NCI-H345 treated with DMSO at 0.1 percent for 48 hours (cell line): ENCODE results near the gene RPL27.
"Not testable (repeated sequence)": the region's sequence is repeated elsewhere in the genome, so short reads cannot be mapped to it uniquely, and the experiment has no call there.

Experiments used
- DNase-seq: peaks from one replicate; lab custom pipeline; 2025; ENCODE audit not compliant: unreplicated experiment; lab: John Stamatoyannopoulos, UW

The RPL27 gene

DNA sequence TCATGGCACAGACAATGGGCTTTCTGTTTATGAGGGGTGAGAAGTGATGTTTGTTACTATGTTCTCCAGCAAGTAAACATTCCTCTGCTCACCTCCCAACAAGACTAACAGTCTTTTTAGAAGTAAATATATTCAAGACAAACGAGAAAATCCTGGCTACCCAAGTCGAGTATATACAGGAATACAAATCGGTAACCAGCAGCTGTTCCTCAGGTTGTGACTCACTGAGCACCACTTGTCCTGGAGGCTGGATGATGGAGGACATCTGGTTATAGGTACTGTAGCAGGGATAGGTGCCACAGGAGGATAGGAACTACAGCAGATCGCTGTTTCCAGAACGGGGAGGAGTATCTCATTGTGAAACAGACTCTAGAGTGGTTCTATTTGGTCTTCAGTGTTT lies 5.3 kb upstream of the RPL27 start:
- DNase-seq = no peak

GRCh38 chr17:42993913-42994312 lies 4.3 kb upstream of the RPL27 start:
- not testable (repeated sequence) for DNase-seq

DNA sequence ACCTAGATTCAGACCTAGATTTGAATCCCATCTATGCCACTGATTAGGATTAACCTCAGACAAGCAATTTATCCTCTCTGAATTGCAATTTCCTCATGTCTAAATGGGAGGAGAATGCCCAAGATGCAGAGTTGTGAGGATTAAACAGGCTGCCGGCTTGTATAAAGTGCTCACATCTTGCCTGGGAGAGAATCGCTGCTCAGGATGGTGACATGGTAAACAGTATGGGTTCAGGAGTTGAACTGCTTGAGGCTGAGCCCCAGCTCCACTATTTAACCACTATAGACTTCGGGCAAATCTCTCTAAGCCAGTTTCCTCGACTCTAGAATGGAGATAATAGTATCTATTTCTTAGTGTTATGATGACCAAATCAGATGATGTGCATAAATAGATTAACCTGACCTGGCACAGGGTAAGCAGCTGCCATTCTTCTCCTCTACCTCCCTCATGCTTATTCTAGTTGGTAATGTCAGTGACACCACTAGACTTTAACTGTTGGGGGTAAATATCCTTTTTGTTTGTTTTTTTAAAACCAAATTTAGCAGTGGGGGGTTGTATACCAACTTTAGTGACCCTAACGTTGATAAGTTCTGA lies 732 bp upstream of the RPL27 start:
- no peak for DNase-seq

DNA sequence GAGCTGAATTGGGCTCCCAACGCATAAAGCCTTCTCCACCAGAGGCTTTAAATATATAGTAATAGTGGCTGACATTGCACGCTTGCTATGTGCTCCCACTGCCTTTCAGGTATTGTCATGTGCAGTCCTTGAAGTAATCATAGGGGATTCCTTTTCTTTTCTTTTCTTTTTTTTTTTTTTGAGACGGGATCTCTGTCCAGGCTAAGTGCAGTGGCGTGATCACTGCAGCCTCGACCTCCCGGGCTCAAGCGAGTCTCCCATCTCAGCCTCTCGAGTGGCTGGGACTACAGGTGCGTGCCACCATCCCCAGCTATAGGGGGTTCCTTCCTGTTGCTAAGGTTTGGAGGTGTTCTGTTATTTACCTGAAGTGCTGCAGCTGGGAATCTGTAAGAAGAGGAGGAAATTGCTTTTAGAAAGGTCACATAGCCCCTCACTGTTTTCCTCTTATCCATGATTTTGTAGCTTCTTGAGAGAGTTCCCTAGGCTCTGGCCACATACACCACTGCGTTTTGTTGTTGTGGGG lies 845 bp downstream of the RPL27 start:
- DNase-seq = no peak

GRCh38 chr17:43000894-43001293 lies 2.7 kb downstream of the RPL27 start:
- DNase-seq = not testable (repeated sequence)

GRCh38 chr17:43003542-43004172 lies 5.4 kb downstream of the RPL27 start:
- no peak for DNase-seq

DNA sequence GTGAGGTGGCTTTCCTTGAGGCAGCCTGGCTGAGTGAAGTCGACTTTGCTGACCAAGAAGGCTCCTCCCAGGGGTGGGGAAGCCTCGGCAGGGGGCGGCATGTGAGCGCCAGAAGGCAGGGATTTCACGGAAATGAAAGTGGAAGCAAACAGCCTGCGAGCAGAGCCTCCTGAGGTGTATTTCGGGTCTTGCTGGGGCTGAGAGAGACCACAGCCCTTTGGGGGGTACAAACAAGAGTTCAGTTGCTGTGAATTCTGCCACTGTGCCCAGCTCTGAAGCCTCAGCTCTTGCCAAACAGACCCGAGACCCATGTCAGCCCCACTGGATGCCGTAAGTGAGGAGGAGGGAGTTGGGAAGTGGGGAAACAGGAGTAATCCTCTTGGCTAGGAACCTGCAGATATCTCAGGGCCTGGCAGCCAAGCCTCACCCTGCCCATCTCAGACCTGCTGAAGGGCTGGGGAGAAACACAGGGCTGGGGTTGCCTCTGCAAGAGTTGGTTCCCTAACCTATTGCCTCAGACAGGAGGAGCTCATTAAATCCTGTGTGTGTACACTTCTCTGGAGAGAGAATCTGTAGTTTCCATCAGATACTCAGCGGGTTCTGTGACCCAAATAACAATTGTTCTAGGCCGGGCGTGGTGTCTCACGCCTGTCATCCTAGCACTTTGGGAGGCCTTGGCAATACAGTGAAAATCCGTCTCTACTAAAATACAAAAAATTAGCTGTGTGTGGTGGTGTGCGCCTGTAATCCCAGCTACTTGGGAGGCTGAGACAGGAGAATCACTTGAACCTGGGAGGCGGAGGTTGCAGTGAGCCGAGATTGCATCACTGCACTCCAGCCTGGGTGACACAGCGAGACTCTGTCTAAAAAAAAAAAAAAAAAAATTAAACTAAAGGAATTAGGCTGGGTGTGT lies 8.7 kb downstream of the RPL27 start, which contains the start of gene IFI35:
TSS of gene IFI35 (plus strand) at position 146 of the 913 bp plus-strand sequence. CDS start at position 310, 164 bp downstream.
- DNase-seq = no peak

- no peak for DNase-seq
These were observed 12.6 kb downstream of the RPL27 start for GRCh38 chr17:43010667-43011308.

DNA sequence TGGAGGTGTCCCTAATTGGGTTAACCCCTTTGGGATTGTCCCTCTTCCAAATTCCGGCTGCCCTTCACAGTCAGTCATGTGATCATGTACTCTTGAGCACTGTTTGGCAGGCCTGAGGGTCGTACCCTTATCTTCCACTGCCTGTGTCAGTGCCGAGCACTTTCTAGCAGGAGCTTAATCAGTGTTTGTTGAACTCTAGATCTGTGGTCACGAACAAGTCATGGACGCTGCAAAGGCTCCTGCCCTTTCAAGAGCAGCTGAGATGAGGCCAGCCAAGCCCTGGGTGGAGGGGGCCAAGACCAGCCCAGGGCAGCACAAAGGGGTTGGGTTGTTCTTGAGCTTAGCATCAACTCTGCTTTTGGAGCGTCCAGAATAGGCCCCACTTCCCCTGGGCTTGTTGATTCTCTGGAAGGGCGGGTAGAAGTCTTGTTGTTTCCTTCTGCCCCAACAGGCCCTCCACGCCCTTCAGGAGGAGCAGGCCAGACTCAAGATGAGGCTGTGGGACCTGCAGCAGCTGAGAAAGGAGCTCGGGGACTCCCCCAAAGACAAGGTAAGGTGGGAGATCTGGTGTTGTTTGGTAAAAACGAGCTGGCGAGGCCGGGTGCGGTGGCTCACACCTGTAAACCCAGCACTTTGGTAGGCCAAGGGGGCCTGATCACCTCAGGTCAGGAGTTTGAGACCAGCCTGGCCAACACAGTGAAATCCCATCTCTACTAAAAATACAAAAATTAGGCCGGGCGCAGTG lies 13.7 kb downstream of the RPL27 start:
- no peak for DNase-seq

DNA sequence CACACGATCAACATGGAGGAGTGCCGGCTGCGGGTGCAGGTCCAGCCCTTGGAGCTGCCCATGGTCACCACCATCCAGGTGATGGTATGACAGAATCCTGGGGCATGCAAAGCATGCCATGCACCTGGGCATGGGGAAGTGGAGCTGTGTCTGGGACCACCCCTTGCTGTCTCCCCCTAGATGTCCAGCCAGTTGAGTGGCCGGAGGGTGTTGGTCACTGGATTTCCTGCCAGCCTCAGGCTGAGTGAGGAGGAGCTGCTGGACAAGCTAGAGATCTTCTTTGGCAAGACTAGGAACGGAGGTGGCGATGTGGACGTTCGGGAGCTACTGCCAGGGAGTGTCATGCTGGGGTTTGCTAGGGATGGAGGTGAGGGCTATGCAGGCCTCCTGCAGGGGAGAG lies 15.1 kb downstream of the RPL27 start:
- DNase-seq = no peak

DNA sequence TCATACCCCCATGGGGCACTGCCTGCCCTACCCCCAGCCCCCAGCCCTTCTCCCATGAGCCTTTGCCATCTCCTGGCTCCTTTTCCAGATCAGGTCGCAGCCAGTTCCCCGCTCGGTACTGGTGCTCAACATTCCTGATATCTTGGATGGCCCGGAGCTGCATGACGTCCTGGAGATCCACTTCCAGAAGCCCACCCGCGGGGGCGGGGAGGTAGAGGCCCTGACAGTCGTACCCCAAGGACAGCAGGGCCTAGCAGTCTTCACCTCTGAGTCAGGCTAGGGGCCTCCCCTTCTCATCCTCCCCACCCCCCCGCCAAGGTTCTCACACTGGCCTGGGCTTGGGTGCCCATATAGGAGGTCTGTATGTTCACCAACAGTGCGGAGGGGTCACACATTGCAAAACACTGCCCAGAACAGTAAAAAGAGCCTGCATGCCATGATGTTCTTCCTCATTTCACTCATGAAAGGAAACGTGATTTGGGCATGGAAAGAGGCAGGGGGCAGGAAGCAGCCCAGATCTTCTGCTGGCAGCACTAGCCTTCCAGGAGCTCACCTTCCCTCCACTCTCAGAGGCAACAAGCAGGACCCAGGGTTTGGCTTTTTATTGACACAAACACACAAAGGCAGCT lies 15.9 kb downstream of the RPL27 start:
- DNase-seq = no peak

DNA sequence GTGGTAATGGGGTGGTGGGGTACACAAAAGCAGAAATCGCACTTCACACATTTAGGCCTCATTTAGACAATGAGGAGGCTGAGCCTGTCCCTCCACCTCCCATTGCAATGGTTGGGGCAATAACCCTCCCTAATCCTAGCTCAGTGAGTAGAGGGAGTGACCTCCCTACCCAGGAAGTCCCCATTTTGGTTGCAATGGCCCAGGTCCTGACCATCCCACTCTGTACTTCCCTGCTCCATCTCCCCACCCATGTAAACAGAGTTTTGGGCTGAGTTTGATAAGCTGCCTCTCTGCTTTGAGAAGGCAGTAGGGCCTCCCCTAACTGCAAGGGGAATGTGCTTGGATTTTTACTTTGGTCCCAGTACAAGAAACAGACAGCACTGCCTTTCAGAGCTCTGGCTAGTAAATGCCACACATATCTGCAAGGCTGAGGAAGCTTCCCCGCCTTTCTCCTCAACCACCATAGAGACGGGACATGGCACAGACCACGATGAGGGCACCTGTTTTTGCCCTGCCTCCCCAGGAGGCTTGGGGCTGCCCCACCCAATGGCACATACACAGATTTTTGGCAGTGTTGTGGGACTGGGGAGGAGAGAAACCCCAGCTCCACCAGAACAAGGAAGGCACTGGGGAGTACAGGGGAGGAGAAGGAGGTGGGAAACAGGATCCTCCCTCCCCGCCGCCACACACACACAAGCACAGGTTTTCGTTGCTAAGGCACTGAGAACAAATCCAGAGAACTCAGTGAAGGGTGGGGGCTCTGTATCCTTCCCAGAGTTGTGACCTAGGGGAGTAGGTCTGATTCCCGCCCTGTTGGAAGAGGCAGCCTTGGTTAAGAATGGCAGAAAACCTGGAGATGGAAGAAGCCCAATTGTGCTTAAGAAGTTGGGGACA lies 16.7 kb downstream of the RPL27 start:
- DNase-seq = no peak

GRCh38 chr17:43015579-43015978 lies 17.4 kb downstream of the RPL27 start:
- DNase-seq = no peak

DNA sequence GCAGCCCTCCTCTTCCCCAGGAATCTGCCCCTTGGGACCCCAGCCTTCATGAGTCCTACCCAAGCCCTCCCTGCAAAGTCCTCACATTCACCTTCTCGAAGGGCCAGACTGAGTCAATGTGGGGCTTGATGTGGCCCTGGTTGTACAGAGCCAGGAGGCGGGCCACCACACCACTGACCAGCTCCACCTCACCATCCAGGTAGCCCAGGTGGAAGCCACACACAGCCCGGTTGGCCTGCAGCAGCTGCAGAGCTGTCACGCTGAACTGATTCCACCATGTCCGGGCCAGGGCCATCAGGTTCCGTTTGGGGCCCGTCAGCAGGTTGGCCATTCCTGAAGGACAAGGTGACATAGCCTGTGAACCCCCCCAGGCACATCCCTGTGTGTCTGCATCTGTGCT lies 18.0 kb downstream of the RPL27 start:
- no peak for DNase-seq

- DNase-seq = no peak
These were observed 20.0 kb downstream of the RPL27 start for GRCh38 chr17:43018008-43018853.

DNA sequence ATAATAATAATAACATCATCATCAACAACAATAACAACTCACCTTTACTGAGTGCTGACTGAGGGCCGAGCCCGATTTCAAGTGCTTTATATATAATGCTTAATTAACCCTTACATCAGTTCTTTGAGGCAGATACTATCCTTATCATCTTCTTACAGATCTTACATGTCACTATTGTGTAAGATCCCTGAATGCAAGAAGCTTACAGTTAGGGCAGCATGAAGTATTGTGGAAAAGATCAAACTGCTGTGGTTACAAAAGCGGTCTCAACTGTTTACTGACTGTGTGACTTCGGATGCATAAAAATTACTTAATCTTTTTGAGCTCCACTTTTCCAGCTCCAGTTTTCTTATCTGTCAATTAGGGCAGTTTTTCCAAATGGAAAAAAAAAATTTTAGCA lies 20.7 kb downstream of the RPL27 start:
- DNase-seq = no peak

DNA sequence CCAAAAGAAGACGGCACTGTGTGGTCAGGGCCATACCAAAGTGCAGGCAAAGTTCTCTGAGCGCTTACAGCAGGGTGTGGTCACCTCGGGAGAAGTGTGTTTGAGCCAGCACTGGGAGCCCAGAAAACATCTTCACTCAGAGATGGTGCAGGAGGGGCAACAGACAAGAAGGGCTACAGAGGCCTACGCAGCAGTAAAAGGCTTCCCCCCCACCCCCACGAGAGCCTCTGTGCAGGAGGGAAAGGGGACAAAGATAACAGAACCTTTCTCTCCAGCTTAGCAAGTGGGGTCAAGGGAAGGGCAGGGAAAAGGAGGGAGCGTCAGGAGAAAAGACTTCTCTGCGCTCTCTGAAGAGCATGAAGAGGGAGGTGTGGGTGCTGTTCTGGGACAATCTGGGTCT lies 21.2 kb downstream of the RPL27 start:
- DNase-seq = no peak

DNA sequence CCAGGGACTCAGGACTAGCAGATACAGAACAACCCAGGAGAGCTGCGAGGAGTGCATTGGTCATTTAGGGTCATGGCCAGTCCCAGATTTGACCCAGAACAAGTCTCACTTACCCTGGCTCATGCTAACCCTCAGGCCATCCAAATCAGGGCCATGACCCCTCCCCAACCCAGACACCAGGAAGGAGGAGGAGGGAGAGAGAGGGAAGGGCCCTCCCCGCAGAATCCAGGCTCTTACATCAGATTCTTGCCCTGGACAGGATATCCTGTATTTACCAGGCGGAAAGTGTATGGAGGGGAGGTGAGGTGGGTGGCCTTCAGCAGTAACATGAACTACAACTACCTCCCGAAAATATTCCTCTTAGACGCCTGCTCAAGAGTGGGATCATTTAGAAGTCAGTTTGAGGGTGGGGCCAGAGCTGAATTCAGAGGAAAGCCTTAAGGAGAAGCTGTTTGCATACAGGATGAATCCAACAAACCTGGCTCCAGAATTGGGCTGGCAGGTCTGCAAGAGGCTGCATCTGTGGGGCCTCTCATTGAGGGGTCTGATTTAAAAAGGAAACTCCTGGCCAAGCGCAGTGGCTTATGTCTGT lies 21.9 kb downstream of the RPL27 start:
- no peak for DNase-seq
